Fibroblast of the aortic adventitia (primary cell): ENCODE measurements around the gene RPL18. TPM values are rescaled to one million over a fixed set of nuclear protein-coding genes. Genes with fewer than 3 reads are reported as not detected.
A peak's percentile ranks its signal among the peaks of the same experiment; 100 is the strongest.

Experiments
- DNase-seq: peaks from one replicate; pipeline ENCODE4 v3.0.0-alpha.2; 2010; ENCODE audit warnings: low read depth
- H3K4me3 ChIP-seq: 2 replicates; pipeline ENCODE4 v1.5.1; 2011; ENCODE audit warnings: low read depth, mild to moderate bottlenecking, control low read depth, low read length, moderate library complexity
- total RNA-seq: library from RNA; depleted of rRNA; stranded (reverse); fragments of >200 nt; gene quantifications from 2 replicates; pipeline ENCODE4 v1.2.3, GENCODE V29; 2012; ENCODE audit warnings: low replicate concordance
- TF ChIP-seq, protein P1 (sequence below): IDR thresholded peaks from 2 replicates; pipeline ENCODE4 v1.5.1; 2011; ENCODE audit warnings: mild to moderate bottlenecking, low read length, control low read depth, inconsistent platforms; ENCODE audit not compliant: insufficient read depth

The RPL18 gene
- 1,782 and 2,036 TPM in 2 replicates for total RNA-seq

DNA sequence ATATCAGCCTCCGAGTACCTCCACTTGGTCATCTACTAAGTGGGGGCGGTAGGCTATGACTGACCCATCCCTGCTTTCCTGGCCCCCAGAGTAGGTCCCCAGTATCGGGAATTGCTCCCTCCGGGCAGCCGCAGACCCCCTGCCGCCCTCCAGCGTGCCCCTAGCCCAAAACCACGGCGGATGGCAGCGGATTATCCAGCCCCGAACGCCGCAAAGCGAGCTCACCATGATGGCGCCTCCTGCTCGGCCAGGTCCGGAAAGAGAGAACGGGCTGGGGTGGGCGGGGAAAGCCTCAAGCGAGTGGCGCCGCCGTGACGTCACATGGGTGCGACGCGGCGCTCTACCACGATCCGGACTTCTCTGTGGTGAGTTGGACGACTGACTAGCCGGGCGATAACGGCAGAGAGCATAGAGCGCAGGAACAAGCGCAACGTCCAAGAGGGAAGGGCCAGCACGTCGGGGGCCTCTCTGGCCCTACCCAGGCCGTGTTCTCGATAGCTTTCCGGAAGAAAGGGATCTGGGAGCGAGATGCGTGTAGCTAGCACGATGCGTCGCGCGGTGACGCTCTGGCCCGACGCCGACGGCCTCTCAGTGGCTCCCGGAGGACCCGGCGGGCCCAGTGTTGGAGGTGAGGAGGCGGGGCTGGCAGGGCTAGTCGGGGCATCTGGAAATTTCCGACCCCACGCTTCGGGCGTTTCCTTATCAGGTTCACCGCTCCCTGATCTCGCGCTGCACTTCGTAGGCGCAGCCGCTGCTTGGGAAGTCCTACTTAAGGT lies at the start of gene RPL18, which contains the start of gene SPHK2:
Gene RPL18 (minus strand): TSS at position 263 of the 776 bp plus-strand sequence. CDS start 35 bp downstream, at position 228.
Gene SPHK2 (plus strand): TSS at position 591 of the 776 bp plus-strand sequence. CDS start 1,009 bp downstream, outside the sequence.
- peak within 1 kb of the TSS; percentile 79 for H3K4me3 ChIP-seq
- peak; percentile 100 for DNase-seq
- TF ChIP-seq, protein P1, sequence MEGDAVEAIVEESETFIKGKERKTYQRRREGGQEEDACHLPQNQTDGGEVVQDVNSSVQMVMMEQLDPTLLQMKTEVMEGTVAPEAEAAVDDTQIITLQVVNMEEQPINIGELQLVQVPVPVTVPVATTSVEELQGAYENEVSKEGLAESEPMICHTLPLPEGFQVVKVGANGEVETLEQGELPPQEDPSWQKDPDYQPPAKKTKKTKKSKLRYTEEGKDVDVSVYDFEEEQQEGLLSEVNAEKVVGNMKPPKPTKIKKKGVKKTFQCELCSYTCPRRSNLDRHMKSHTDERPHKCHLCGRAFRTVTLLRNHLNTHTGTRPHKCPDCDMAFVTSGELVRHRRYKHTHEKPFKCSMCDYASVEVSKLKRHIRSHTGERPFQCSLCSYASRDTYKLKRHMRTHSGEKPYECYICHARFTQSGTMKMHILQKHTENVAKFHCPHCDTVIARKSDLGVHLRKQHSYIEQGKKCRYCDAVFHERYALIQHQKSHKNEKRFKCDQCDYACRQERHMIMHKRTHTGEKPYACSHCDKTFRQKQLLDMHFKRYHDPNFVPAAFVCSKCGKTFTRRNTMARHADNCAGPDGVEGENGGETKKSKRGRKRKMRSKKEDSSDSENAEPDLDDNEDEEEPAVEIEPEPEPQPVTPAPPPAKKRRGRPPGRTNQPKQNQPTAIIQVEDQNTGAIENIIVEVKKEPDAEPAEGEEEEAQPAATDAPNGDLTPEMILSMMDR, result no peak

DNA sequence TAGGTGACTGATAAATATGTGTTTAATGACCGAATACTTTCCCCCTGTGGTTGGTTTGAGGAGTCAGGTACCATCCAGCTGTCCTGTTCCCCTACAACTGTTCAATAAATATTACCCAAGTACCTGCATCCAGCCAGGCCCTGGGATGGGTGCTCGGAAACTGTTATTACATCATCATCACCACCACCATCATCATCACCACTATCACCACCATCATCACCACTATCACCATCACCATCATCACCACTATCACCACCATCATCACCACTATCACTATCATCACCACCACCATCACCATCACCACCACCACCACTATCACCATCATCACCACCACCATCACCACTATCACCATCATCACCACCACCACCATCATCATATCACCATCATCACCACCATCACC lies 49.8 kb upstream of the RPL18 start:
- TF ChIP-seq, protein P1, result no peak
- no peak overlapping the region for H3K4me3 ChIP-seq
- DNase-seq, result no peak

DNA sequence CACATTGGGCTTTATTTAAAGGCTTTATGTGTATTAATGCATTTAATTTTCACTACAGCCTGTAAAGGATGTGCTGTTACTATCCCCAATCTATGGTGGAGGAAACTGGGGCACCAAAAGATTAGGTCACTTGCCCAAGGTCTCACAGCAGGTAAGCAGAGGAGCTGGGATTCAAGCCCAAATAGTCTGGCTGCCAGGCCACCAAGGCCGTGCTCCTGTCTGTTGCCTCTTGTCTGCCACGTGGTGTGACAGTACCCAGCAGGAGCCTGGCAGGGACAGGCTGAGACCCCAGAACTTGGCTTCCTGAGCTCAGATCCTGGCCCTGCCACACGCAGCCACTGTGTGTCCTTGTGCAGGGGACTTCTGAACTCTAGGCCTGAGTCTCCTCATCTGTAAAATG lies 49.4 kb upstream of the RPL18 start:
- DNase-seq, result no peak
- H3K4me3 ChIP-seq, result no peak overlapping the region
- TF ChIP-seq, protein P1, result no peak

DNA sequence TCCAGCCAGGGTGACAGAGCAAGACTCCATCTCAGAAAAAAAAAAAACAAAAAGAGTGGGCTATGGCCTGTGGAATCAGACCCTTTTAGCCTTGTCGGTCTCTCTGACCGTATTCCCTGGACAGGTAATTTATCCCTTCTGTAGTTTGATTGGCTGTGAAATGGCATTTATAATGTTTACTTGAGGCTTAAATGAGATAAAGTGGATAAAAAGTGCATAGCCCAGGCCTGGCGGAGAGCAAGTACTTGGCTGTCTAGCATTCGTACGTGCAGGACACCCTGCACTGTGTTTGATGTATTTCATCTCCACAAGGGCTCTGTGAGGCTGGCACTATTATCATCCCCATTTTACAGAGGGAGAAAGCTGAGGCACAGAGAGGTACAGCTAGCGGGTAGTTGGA lies 46.8 kb upstream of the RPL18 start:
- H3K4me3 ChIP-seq, result no peak overlapping the region
- TF ChIP-seq, protein P1, result no peak
- no peak for DNase-seq

DNA sequence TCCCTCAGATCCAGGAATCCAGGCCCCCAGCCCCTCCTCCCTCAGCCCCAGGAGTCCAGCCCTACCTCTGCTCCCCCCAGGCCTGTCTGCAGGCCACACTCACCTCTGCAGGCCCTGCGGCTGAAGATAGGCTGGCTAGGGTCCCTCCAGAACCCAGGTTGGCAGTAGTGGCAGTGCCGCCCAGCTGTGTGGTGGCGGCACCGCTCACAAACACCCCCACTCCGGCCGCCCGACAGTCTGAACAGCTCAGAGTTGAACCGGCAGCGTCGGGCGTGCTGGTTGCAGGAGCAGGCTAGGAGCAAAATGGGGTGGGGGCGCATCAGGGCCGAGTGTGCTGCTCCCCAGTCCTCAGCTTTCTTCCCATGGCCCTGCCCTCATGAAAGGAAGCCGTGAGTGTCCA lies 45.5 kb upstream of the RPL18 start:
- TF ChIP-seq, protein P1, result no peak
- DNase-seq, result no peak
- no peak overlapping the region for H3K4me3 ChIP-seq

DNA sequence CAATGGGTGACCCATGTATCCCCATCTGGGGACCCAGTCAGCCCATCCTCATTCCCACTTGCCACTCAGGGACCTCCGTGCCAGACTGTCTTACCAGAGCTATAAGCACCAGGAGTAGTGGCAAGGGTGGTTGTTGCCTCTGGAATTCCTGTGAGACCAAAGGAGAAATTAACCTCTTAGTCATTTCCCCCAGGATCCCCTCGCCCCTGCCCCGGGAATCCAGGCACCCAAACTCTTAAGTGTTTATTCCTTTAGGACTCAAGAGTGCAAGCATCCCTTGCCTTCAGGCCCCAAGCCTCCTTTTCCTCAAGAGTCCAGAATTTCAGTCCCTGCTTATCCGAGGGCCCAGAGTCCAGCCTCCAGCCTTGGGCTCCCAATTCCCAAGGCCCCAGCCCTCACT lies 44.7 kb upstream of the RPL18 start:
- TF ChIP-seq, protein P1, result no peak
- H3K4me3 ChIP-seq, result no peak overlapping the region
- no peak for DNase-seq
